ENCODE measurements around the gene UNK. TPM values are rescaled to one million over a fixed set of nuclear protein-coding genes. Genes with fewer than 3 reads are reported as not detected.

The UNK gene
- total RNA-seq, 2 experiments from 2014 or later: 41.5 to 67.6 TPM

DNA sequence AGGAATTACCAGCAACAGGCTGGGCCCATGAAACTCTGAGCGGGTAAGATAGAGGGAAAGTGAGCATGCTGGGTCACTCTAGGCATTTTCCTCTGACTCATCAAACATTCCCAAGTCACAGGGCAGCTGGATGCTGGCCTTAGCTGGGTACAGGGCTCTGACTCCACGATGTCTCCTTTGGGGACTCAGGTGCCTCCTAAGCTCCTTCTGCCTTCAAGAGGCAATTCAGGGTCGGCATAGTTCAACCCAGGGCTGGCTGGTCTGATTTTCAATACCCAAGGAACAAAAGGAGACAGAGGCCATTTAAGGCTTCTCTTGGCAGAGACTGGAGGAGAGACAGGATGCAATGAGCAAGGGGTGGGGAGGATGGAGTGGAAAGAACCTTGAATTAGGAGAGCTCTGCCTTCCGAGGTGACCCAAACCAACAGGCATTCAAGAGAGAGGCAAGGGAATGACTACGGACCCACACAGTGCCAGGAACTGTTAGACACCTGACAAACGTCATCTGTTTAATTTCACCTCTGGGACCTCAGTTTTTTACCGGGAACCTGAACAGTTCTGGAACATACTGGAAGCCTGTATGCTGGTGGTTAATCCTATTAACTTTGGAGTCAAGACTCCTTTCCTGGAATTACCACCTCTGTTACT, 69.6 kb downstream of the UNK start:
- no peak for DNase-seq (ENCODE audit: low spot score)
- Histone ChIP-seq H3K4me2 (ENCODE audit: low read length) (peak overlapping the region; percentile 90), H3K79me2 (ENCODE audit: insufficient read depth, low read depth, low read length) (peaks cover 17% of the 10 kb centered on the region; the same call in 1 of the 2 replicates), H3K4me1 (ENCODE audit: insufficient read depth, low read length, poor library complexity, severe bottlenecking) (peaks cover 29% of the 10 kb centered on the region), H3K27ac (ENCODE audit: low read depth, low read length, poor library complexity, severe bottlenecking) (peak overlapping the region; percentile 7), H3K9me2 (ENCODE audit: insufficient read depth, low read length) (no peaks in the 10 kb centered on the region), H3K4me3 (ENCODE audit: low read depth, low read length, poor library complexity, severe bottlenecking) (peak overlapping the region; percentile 78), H4K20me1 (ENCODE audit: insufficient read depth, low read length) (peaks cover 4% of the 10 kb centered on the region; the same call in 1 of the 2 replicates), H3K36me3 (ENCODE audit: insufficient read depth, low read length) (peaks cover 19% of the 10 kb centered on the region), H2AFZ (ENCODE audit: low read length) (no peak overlapping the region), H3K9me3 (ENCODE audit: low read length) (no peaks in the 10 kb centered on the region)
- TF ChIP-seq, protein P1, sequence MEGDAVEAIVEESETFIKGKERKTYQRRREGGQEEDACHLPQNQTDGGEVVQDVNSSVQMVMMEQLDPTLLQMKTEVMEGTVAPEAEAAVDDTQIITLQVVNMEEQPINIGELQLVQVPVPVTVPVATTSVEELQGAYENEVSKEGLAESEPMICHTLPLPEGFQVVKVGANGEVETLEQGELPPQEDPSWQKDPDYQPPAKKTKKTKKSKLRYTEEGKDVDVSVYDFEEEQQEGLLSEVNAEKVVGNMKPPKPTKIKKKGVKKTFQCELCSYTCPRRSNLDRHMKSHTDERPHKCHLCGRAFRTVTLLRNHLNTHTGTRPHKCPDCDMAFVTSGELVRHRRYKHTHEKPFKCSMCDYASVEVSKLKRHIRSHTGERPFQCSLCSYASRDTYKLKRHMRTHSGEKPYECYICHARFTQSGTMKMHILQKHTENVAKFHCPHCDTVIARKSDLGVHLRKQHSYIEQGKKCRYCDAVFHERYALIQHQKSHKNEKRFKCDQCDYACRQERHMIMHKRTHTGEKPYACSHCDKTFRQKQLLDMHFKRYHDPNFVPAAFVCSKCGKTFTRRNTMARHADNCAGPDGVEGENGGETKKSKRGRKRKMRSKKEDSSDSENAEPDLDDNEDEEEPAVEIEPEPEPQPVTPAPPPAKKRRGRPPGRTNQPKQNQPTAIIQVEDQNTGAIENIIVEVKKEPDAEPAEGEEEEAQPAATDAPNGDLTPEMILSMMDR (conservative IDR thresholded peaks at IDR 0.05; ENCODE audit: low read length): no peak
- no peak for TF ChIP-seq EZH2phosphoT487 (IDR thresholded peaks at IDR 0.05; ENCODE audit: borderline replicate concordance, low read depth, low read length)
- POLR2A ChIA-PET: interaction anchor here (0.7 to 2.6 kb wide), 4 partner anchors 22 to 433 kb away, joined by 4 to 28 read pairs (median 9); partner anchors contain the start of genes MRPL38 and UNK
- TSS peak; percentile 79 for BruUV-seq (replicated peaks)
- CTCF ChIA-PET (ENCODE audit: unreplicated experiment): interaction anchor here (1.4 to 2.4 kb wide), 3 partner anchors 8 to 71 kb away, joined by 3 to 8 read pairs (median 4); no protein-coding TSS in a partner anchor
- intact Hi-C loops (cut with micrococcal nuclease; ENCODE audit: unreplicated experiment): loop anchor here (2.0 kb wide), 1 partner anchor 51 kb away; the partner anchor contains the start of gene MRPL38

DNA sequence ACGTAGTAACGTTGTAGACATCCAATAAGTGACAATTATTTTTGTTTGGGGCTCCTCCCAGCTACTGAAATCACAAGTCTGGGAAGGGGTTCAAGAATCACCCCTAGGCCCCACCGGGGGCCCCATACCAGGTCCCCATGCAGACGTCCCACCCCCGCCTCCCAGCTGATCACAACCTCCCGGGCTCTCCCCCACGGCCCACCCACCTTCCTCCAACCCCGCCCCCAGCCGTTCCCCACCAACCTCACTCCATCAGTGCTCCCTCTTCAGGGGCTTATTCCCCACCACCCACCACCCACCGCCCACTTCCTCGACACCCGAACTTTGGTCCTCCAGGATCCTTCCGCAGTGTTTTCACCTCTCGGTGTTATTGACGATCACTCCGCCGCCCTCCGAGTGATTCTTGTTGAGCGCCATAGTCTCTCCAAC, 70.3 kb downstream of the UNK start:
- H4K20me1 ChIP-seq (ENCODE audit: insufficient read depth, low read length): peaks cover 4% of the 10 kb centered on the region; the same call in 1 of the 2 replicates
- H3K4me3 ChIP-seq (ENCODE audit: low read depth, low read length, poor library complexity, severe bottlenecking): peak overlapping the region; percentile 78
- BruUV-seq (replicated peaks): no TSS peak
- TF ChIP-seq, protein P1 (conservative IDR thresholded peaks at IDR 0.05; ENCODE audit: low read length): no peak
- TF ChIP-seq EZH2phosphoT487 (IDR thresholded peaks at IDR 0.05; ENCODE audit: borderline replicate concordance, low read depth, low read length): no peak
- peaks cover 13% of the 10 kb centered on the region; the same call in 1 of the 2 replicates for H3K36me3 ChIP-seq (ENCODE audit: insufficient read depth, low read length)
- peaks cover 17% of the 10 kb centered on the region; the same call in 1 of the 2 replicates for H3K79me2 ChIP-seq (ENCODE audit: insufficient read depth, low read depth, low read length)
- no peak for DNase-seq (ENCODE audit: low spot score)
- no peaks in the 10 kb centered on the region for H3K9me2 ChIP-seq (ENCODE audit: insufficient read depth, low read length)
- H3K4me2 ChIP-seq (ENCODE audit: low read length): peak overlapping the region; percentile 90
- H3K4me1 ChIP-seq (ENCODE audit: insufficient read depth, low read length, poor library complexity, severe bottlenecking): peaks cover 33% of the 10 kb centered on the region
- no peaks in the 10 kb centered on the region for H3K9me3 ChIP-seq (ENCODE audit: low read length)
- intact Hi-C loops (cut with micrococcal nuclease; ENCODE audit: unreplicated experiment): loop anchor here (1.0 to 5.0 kb wide), 7 partner anchors 21 to 217 kb away; partner anchors contain the start of genes GALR2, MRPL38, RECQL5 and SAP30BP
- no peak overlapping the region for H2AFZ ChIP-seq (ENCODE audit: low read length)
- H3K27ac ChIP-seq (ENCODE audit: low read depth, low read length, poor library complexity, severe bottlenecking): peak overlapping the region; percentile 7
- ChIA-PET POLR2A (interaction anchor here (0.5 to 2.6 kb wide), 19 partner anchors 8 to 249 kb away, joined by 3 to 28 read pairs (median 4); partner anchors contain the start of genes EXOC7, MRPL38, TRIM65 and UNK), CTCF (ENCODE audit: unreplicated experiment) (interaction anchor here (0.6 to 2.4 kb wide), 10 partner anchors 9 to 651 kb away, joined by 3 to 10 read pairs (median 4); partner anchors contain the start of gene TRIM65)

Measured in OCI-LY7 (cell line).